Ovary (tissue), 3 donors: ENCODE results near the gene ITFG1.

Experiments
- CTCF ChIP-seq, 3 donors: fragments of 450-650 bp in 2 of 3; fragments of 200-600 bp in 1 of 3; IDR thresholded peaks; one replicate each; pipeline versions ENCODE4 v1.5.1 to v1.8.0; 2016 to 2022; ENCODE audit warnings: antibody characterized with exemption in 3 of 3, mild to moderate bottlenecking in 1 of 3
- EP300 ChIP-seq: sonication (generic); formaldehyde crosslinking; IDR thresholded peaks from one replicate; pipeline ENCODE4 v1.6.1; 2017; ENCODE audit warnings: antibody characterized with exemption
- POLR2A ChIP-seq: fragments of 450-650 bp; IDR thresholded peaks from one replicate; pipeline ENCODE4 v1.6.1; 2017; ENCODE audit warnings: antibody characterized with exemption, mild to moderate bottlenecking, moderate library complexity
- donor health status: DM: no; HTN: no; CAD: no.

- TF ChIP-seq CTCF (IDR thresholded peaks at IDR 0.05): no peak
- no peak for TF ChIP-seq POLR2A
- TF ChIP-seq EP300: no peak
Measured at GRCh38 chr16:47504599-47504998, 43.7 kb upstream of the ITFG1 start.
